Stimulated activated CD8-positive, alpha-beta memory T cell treated with anti-CD3 and anti-CD28 coated beads, Interleukin-12 subunit alpha, Interleukin-12 subunit beta, amount 100 ng/mL, for 24 hours (primary cell): ENCODE measurements around the gene ERC2.

Experiments
- DNase-seq: peaks from one replicate; pipeline ENCODE4 v3.0.0-alpha.2; 2020; ENCODE audit errors: extremely low read depth

Gene ERC2

GRCh38 chr3:55827786-55828185, 640.5 kb downstream of the ERC2 start:
- no peak for DNase-seq

DNA sequence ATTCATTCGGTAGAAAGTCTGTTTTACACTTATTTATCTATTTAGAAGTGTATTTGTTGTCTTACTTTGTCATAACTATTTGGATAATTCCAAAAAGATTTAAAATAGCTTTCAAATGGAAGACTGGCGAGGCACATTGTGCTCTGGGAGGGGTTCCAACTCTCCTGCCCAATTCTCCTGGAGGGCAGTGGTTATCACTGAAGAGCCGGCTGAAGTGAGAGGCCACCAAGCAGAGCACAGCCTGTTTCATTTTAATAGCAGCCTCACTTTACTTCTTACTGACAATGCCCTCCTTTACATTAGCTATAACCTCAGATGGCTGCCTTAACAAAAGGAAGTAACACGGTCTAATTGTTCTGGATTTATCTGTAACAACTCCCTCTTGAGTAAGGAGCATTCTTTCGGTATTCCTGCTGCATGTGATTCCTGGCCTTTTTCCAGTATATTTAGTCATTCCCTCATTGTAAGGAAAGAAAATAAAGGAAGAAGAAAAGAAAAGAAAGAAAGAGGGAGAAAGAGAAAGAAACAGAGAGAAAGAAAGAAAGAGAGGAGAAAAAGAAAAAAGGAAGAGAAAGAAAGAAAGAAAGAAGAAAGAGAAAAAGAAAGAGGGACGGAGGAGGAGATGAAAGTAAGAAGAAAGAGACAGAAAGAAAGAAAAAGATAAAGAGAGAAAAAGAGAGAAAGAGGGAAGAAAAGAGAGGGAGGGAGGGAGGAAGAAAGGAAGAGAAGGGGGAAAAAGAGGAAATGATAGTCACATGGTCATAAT, 641.4 kb downstream of the ERC2 start:
- no peak for DNase-seq

GRCh38 chr3:55826097-55826496, 642.2 kb downstream of the ERC2 start:
- no peak for DNase-seq

GRCh38 chr3:55824406-55824805, 643.9 kb downstream of the ERC2 start:
- no peak for DNase-seq

DNA sequence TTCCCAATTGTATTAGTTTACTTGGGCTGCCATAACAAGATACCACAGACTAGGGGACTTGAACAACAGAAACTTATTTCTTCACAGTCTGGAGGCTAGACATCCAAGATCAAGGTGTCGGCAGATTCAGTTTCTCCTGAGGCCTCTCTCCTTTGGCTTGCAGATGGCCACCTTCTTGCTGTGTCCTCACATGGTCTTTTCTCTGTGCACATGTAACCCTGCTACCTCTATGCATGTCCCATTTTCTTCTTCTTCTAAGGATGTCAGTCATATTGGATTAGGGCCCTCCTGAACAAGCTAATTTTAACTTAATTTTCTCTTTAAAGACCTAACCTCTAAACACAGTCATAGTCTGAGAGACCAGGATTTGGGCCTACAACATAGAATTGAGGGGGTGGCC, 644.4 kb downstream of the ERC2 start:
- no peak for DNase-seq

- no peak for DNase-seq
Observed at GRCh38 chr3:55823001-55823400, 645.3 kb downstream of the ERC2 start.

DNA sequence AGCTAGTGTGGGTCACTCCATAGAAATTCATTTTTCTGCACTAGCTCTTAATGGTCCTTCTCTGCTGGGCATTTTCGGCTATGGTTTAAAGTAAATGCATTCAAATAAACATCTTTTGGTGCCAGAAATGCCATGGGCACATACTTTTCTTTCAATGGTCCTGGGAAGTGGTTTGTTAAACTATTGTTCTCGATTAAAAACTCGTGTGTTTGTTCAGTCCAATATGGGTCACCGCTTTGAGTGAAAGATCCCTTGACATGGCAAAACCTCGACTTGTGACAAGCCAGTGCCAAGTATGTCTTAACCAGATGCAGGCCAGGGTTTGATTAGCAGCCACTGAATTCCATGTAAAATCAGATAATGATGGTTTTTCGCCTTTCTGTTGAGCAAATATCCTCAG, 649.3 kb downstream of the ERC2 start:
- no peak for DNase-seq

DNA sequence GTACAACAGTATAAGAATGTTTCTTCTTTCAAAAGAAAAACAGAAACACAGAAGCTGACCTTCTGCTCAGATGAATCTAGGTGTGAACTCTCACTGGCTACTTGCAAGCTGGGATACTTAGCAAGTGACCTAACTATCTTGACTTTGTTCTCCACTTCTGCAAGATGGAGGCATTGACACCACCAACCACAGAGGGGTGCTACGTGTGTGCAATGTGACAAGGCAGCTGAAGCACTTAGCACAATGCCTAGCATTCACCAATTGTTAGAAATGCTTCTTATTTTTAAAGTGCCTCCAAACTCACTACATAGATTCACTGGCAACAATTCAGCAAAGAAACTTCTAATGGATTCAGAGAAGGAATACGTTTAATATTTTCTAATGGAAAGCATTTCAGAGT, 649.8 kb downstream of the ERC2 start:
- no peak for DNase-seq

DNA sequence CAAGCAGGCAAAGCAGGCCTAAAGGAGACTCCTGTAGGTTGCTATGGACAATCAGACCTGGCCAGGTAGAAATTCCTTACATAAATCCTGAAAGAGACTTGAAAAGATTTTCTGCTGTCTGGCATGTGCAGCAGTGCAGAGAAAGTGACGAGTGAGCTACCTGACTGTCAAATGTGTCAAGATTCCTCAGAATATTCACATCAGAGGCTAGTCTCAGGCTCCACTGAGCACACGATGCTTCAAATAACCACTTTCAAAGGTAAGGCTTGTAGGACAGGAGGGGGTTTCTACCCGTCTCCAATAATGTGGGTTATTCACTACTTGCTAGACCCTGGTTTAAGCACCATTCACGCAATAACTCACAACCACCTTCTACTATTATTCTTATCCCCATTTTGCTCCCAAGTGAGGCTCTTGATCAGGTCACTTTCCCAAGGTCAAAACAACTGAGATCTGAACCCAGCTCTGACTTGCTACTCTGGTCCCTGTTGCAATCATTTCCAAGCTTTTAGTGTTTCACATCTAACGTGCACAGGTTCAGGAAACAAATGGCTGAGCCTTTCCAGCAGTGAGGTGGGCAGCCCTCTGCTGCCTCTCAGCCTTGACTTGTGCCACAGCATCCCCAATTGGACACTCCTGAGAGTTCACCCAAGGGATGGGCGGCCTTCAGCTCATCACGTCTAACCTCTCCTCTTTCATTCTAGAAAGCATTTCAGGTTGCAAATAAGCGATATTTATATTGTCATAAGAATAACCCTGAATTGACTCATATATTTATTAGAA, 651.3 kb downstream of the ERC2 start:
- DNase-seq = no peak

DNA sequence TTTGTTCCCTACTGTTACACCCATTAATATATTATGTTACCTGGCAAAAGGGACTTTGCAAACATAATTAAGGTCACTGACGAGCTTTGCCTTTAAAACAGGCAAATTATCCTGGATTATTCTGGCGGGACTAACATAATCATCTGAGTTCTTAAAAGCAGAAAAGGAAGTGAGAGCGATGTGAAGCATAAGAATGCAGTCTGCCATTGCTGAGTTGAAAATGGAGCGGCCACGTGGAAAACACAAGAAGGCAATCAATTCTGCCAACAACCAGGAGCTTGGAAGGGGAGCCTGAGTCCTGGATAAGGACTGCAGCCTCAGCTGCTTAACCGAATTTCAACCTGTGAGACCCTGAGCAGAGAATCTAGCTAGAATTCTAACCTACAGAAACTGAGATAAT, 653.0 kb downstream of the ERC2 start:
- DNase-seq = no peak

- no peak for DNase-seq
Observed at GRCh38 chr3:55813268-55814097, 654.8 kb downstream of the ERC2 start.

GRCh38 chr3:55812394-55813013, 655.8 kb downstream of the ERC2 start:
- no peak for DNase-seq

DNA sequence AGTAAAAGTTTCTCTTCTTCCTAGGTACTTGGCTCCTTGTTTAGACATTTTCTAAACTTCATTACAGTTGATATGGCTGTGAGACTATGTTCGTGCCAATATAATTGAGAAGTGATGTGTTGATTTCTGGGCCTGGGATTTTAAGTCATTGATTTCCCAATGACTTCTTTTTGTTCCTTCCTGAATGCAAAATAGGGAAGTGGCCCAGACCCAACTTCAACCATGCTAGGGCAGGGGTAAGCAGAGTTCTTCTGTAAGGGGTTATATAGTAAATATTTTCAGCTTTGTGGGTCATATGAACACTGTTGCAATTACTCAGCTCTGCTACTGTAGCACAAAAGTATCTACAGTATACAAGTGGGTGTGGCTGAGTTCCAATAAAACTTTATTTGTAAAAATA, 661.1 kb downstream of the ERC2 start:
- DNase-seq = no peak

DNA sequence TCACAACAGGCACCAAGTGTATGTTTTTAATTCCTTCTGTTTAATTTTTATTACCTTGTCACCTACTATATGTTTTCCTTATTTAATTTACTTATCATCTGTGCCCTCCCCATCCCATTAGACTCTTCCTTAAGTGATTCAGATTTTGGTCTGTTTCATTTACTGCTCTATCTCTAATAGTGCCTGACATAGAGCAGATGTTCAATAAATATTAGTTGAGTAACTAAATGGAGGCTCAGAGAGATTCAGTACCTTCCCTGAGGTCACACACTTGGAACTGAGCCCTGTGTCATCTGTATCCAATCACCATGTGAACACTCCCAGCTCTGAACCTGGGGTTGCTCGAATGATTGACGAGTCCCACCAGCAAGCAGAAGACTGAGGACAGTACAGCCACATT, 663.1 kb downstream of the ERC2 start:
- DNase-seq = no peak

DNA sequence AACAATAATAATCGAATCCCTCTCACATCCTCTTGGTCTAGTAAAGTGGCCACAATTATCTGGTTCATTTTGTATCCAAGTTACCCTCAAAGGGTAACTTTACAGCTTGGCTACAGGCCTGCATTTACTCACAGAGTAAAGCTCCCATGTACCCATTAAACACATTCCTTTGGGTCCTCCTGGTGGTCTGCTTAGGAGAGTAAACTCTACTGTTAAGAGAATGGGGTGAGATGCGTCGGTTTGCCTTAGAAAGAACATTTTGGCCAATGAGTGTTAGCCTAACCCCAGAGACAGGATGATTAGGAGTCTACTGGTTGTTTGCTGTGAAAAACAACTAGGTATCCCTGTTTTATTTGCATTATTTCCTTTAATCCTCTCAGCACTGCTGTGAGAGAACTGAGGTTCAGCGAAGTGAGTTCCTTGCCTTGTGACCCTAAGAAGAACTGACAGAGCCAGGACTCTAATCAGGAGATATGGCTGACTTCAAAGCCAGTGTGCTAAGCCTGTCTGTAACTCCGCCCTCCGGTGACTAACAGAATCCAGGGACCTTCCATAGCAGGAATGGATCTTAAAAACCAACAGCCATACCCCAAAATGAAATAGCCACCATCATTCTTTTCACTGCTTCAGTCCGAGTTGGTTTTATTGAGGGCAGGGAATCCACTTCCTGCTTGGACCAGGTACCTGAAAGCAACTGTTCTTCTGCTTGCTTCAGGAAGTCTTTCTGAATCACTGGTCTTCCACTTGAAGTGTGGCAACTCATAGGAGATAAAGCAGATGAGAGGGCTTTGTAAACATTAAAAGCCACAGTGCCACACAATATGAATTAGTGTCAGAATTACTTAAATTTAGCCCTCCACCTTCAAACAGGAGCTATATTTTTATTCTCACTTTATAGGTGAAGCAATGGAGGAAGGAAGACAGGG, 663.8 kb downstream of the ERC2 start:
- DNase-seq = no peak

DNA sequence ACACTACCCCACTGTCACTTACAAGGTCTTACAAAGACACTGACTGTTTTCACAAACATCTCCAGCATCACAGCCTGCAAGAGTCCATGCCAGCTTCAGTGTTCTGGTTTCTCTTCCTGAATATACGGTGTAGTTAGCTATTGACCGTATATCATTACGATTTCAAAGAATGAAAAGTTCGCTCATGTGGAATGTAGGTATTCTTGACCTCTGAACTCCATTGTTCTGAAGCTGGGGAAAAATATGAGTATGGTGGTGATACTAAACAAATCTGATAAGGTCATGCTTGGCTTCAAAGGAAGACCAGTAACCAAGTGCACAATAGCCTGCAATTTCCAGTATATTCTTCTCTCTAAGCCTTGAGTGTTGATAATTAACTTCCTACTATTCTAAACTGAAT, 665.5 kb downstream of the ERC2 start:
- DNase-seq = no peak

- DNase-seq = no peak
Observed at GRCh38 chr3:55801676-55802075, 666.6 kb downstream of the ERC2 start.

GRCh38 chr3:55801068-55801467, 667.2 kb downstream of the ERC2 start:
- no peak for DNase-seq

DNA sequence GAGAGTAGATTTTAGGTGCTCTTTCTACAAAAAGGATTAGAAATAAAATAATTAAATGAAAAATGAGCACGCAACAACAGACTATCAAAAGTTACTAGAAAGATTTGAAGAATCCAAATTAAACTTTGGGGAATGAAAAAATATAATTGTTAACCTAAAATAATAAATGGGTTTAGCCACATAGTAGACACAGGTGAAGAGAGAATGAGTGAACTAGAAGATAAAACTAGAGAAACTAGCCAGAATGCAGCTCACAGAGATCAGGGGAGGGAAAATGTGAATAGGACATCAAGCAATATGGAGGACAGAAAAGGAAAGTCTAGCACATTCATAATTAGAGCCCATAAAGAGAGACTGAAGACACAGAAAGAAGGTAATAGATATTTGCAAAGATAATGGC, 670.5 kb downstream of the ERC2 start:
- DNase-seq = no peak

GRCh38 chr3:55797084-55797483, 671.2 kb downstream of the ERC2 start:
- no peak for DNase-seq

GRCh38 chr3:55796533-55796932, 671.7 kb downstream of the ERC2 start:
- no peak for DNase-seq
